K562 (cell line): ENCODE results near the gene CTSL. TPM values are rescaled to one million over a fixed set of nuclear protein-coding genes. Genes with fewer than 3 reads are reported as not detected.
A peak's percentile ranks its signal among the peaks of the same experiment; 100 is the strongest.

Source experiments
- ATAC-seq: fragments of 200-7000 bp; cut with Tn5 transposase; 3 replicates; pipeline ENCODE4 v1.9.1; 2020; ENCODE audit warnings: moderate library complexity
- BruUV-seq: library from RNA; stranded (reverse); fragments of 400-500 nt; replicated peaks from 2 replicates; lab custom pipeline; 2021; lab: Mats Ljungman, UMichigan
- CTCF ChIA-PET: fragments of 300-600 bp; formaldehyde crosslinking; extraction: SDS; loops from one replicate; lab custom pipeline; 2021; ENCODE audit warnings: low intra/inter-chr PET ratio; lab: Yijun Ruan, JAX
- POLR2A ChIA-PET: fragments of 300-600, 350-650 bp; sonication (Branson Sonifier 250); formaldehyde crosslinking; extraction: SDS; loops from one replicate; lab custom pipeline; 2021; ENCODE audit warnings: antibody characterized with exemption, inconsistent platforms; lab: Yijun Ruan, JAX
- DNase-seq, 4 experiments: peaks; one replicate each; pipeline versions ENCODE4 v3.0.0 to v3.0.0-alpha.2; 2011 to 2018; ENCODE audit warnings: low spot score in 3 of 4, mixed read lengths in 3 of 4; ENCODE audit errors: extremely low read depth in 1 of 4
- FAIRE-seq: peaks from 2 replicates; lab custom pipeline; 2011; peaks lifted over from hg19 to GRCh38; lab: Jason Lieb, UNC
- H2AFZ ChIP-seq: 2 replicates; pipeline ENCODE4 v1.6.0; 2011; ENCODE audit warnings: low read depth, low read length, control low read depth, inconsistent platforms
- H3K27ac ChIP-seq: fragments of 200-600 bp; 3 replicates; pipeline ENCODE4 v1.8.0; 2011; ENCODE audit warnings: low read depth, mild to moderate bottlenecking, control low read depth, inconsistent platforms, low read length, moderate library complexity, mixed read lengths; ENCODE audit errors: extremely low read depth
- H3K27me3 ChIP-seq, 2 experiments: fragments of 300-600 bp in 1 of 2; 2 replicates in 1 of 2; 3 replicates in 1 of 2; pipeline versions ENCODE4 v1.6.0 to v1.8.0; 2011; ENCODE audit warnings: inconsistent platforms in 2 of 2, low read length in 2 of 2, mild to moderate bottlenecking in 1 of 2, mixed read lengths in 1 of 2, moderate library complexity in 1 of 2; ENCODE audit not compliant: control insufficient read depth in 2 of 2, insufficient read depth in 2 of 2
- H3K36me3 ChIP-seq: fragments of 300-600 bp; 3 replicates; pipeline ENCODE4 v1.8.0; 2011; ENCODE audit warnings: mild to moderate bottlenecking, low read length, inconsistent platforms; ENCODE audit not compliant: control insufficient read depth, insufficient read depth
- H3K4me1 ChIP-seq, 2 experiments: fragments of 200-600 bp in 1 of 2; replicated peaks in 1 of 2; 2 replicates in 1 of 2; 3 replicates in 1 of 2; pipeline versions ENCODE4 v1.5.1 to v1.8.0; 2011; ENCODE audit warnings: inconsistent platforms in 2 of 2, low read length in 2 of 2, mild to moderate bottlenecking in 1 of 2, mixed read lengths in 1 of 2, moderate library complexity in 1 of 2; ENCODE audit not compliant: control insufficient read depth in 2 of 2, insufficient read depth in 2 of 2
- H3K4me2 ChIP-seq: 2 replicates; pipeline ENCODE4 v1.6.1; 2011; ENCODE audit warnings: low read length, control low read depth, inconsistent platforms, mixed read lengths; ENCODE audit not compliant: insufficient read depth
- H3K4me3 ChIP-seq: fragments of 200-600 bp; sonication (generic), shearing (Covaris generic); 2 replicates; pipeline ENCODE4 v1.5.1; 2016; ENCODE audit warnings: control low read depth, inconsistent platforms
- H3K79me2 ChIP-seq: fragments of 200-600 bp; 3 replicates; pipeline ENCODE4 v1.8.0; 2011; ENCODE audit warnings: low read length, inconsistent platforms; ENCODE audit not compliant: control insufficient read depth, insufficient read depth
- H3K9ac ChIP-seq, 2 experiments: 2 replicates each; pipeline versions ENCODE4 v1.6.0 to v1.6.1; 2011; ENCODE audit warnings: low read depth in 2 of 2, low read length in 2 of 2, control low read depth in 1 of 2, inconsistent platforms in 1 of 2, mild to moderate bottlenecking in 1 of 2, mixed read lengths in 1 of 2; ENCODE audit not compliant: insufficient read depth in 1 of 2
- H3K9me1 ChIP-seq: one replicate; pipeline ENCODE4 v1.6.0; 2011; ENCODE audit warnings: inconsistent platforms, mild to moderate bottlenecking, low read length, moderate library complexity; ENCODE audit not compliant: control insufficient read depth, insufficient read depth
- H3K9me3 ChIP-seq: replicated peaks from 2 replicates; pipeline ENCODE4 v1.5.1; 2011; ENCODE audit warnings: low read depth, low read length, inconsistent platforms; ENCODE audit not compliant: control insufficient read depth, insufficient read depth
- H4K20me1 ChIP-seq: replicated peaks from 2 replicates; pipeline ENCODE4 v1.6.1; 2011; ENCODE audit warnings: low read length, inconsistent platforms, mixed read lengths; ENCODE audit not compliant: control insufficient read depth, insufficient read depth
- ATF7 ChIP-seq: fragments of 450-650 bp; IDR thresholded peaks from 2 replicates; pipeline ENCODE4 v1.7.1; 2014; ENCODE audit warnings: mild to moderate bottlenecking, moderate library complexity
- ERF ChIP-seq: fragments of 450-650 bp; formaldehyde crosslinking; IDR thresholded peaks from 2 replicates; pipeline ENCODE4 v1.4.0; 2020; ENCODE audit warnings: mild to moderate bottlenecking, mixed read lengths
- FOXK1 ChIP-seq: sonication (generic); formaldehyde crosslinking; IDR thresholded peaks from 2 replicates; pipeline ENCODE4 v1.8.0; 2022; ENCODE audit warnings: missing genetic modification reagents, mild to moderate bottlenecking, borderline replicate concordance
- MCM5 ChIP-seq: fragments of 450-650 bp; IDR thresholded peaks from 2 replicates; pipeline ENCODE4 v1.6.1; 2016; ENCODE audit warnings: low read depth
- MCM7 ChIP-seq, 2 experiments: fragments of 450-650 bp; IDR thresholded peaks; 2 replicates each; pipeline ENCODE4 v1.6.1; 2016 to 2018
- MECOM ChIP-seq: fragments of 250-450 bp; sonication (Bioruptor Pico); IDR thresholded peaks from 2 replicates; pipeline ENCODE4 v1.8.0; 2022; ENCODE audit warnings: inconsistent platforms
- MTA2 ChIP-seq: fragments of 450-650 bp; IDR thresholded peaks from 2 replicates; pipeline ENCODE4 v1.6.1; 2016; ENCODE audit warnings: low read depth
- NFYB ChIP-seq: IDR thresholded peaks from 2 replicates; pipeline ENCODE4 v1.6.1; 2011; ENCODE audit warnings: mild to moderate bottlenecking, moderate library complexity; ENCODE audit not compliant: insufficient read length; ENCODE audit errors: extremely low read depth
- NONO ChIP-seq, 2 experiments: fragments of 200-400 bp in 1 of 2; fragments of 450-650 bp in 1 of 2; formaldehyde crosslinking in 1 of 2; IDR thresholded peaks; 2 replicates each; pipeline ENCODE4 v1.6.1; 2017; ENCODE audit warnings: low read depth in 2 of 2, mild to moderate bottlenecking in 2 of 2, moderate library complexity in 2 of 2, low read length in 1 of 2
- SNRNP70 ChIP-seq: fragments of 200-400 bp; formaldehyde crosslinking; optimal IDR thresholded peaks from 2 replicates; pipeline ENCODE3; 2017; ENCODE audit warnings: low read depth, low read length
- ZNF12 ChIP-seq: sonication (generic); formaldehyde crosslinking; IDR thresholded peaks from 2 replicates; pipeline ENCODE4 v1.4.0; 2020; ENCODE audit warnings: mild to moderate bottlenecking, missing genetic modification reagents
- ZNF124 ChIP-seq: sonication (generic); formaldehyde crosslinking; IDR thresholded peaks from 2 replicates; pipeline ENCODE4 v1.8.1; 2022; ENCODE audit warnings: missing genetic modification reagents
- ZNF212 ChIP-seq: fragments of 450-650 bp; formaldehyde crosslinking; IDR thresholded peaks from 2 replicates; pipeline ENCODE4 v1.4.0; 2020; ENCODE audit warnings: mild to moderate bottlenecking
- ZNF224 ChIP-seq: sonication (generic); formaldehyde crosslinking; IDR thresholded peaks from 2 replicates; pipeline ENCODE4 v1.8.0; 2022; ENCODE audit warnings: mild to moderate bottlenecking, missing genetic modification reagents
- ZNF324 ChIP-seq: fragments of 250-450 bp; sonication (Bioruptor Pico); IDR thresholded peaks from 2 replicates; pipeline ENCODE4 v1.4.0; 2020; ENCODE audit warnings: mild to moderate bottlenecking
- ZNF354B ChIP-seq: fragments of 250-450 bp; sonication (Bioruptor Pico); IDR thresholded peaks from 2 replicates; pipeline ENCODE4 v1.4.0; 2020
- ZNF707 ChIP-seq: fragments of 250-450 bp; sonication (Bioruptor Pico); conservative IDR thresholded peaks from 2 replicates; pipeline ENCODE4 v1.8.0; 2022; ENCODE audit warnings: inconsistent platforms, mild to moderate bottlenecking, moderate library complexity
- WGBS: fragments of 100-300 bp; shearing (Covaris generic); methylation state at CpG from one replicate; pipeline ENCODE4 v1.1.6; 2016; ENCODE audit warnings: low coverage, mixed read lengths; ENCODE audit not compliant: insufficient coverage; ENCODE audit errors: missing lambda C conversion rate; 5-methylcytosine and 5-hydroxymethylcytosine counted together
- in situ Hi-C: fragments of 300-500 bp; cut with MboI; formaldehyde crosslinking; loops from 4 replicates; pipeline ENCODE4 v1.15.0; 2018; ENCODE audit warnings: inconsistent platforms, mixed read lengths
- intact Hi-C: fragments of 100-400 bp; cut with micrococcal nuclease; formaldehyde crosslinking; loops from 2 replicates; pipeline ENCODE4 v1.14.2; 2022
- polyA plus RNA-seq, 8 experiments: library from polyadenylated mRNA; depleted of rRNA in 4 of 8; stranded (reverse) in 5 of 8; unstranded in 3 of 8; fragments of >200 nt; fragmentation: Nextera tagmentation in 2 of 8; fragmentation: Illumina TruSeq in 1 of 8; extraction: Ambion mirVana in 2 of 8; extraction: Trizol in 1 of 8; gene quantifications; 2 replicates each; pipeline versions ENCODE4 v1.2.1 to v1.2.3, GENCODE V29; 2011 to 2014; ENCODE audit warnings: inconsistent platforms in 1 of 8, missing spikeins in 1 of 8
- total RNA-seq, 7 experiments: library from RNA; depleted of rRNA in 6 of 7; stranded (reverse); fragments of >200 nt in 6 of 7; fragmentation: Illumina TruSeq in 2 of 7; extraction: Trizol in 2 of 7; gene quantifications; 2 replicates each; pipeline versions ENCODE4 v1.2.1 to v1.2.3, GENCODE V29; 2011 to 2021; ENCODE audit warnings: low replicate concordance in 1 of 7
- TF ChIP-seq, protein P1 (sequence below): fragments of 250-450 bp; sonication (Bioruptor Pico); IDR thresholded peaks from 2 replicates; pipeline ENCODE4 v1.5.0; 2021
- TF ChIP-seq, protein P2 (sequence below): fragments of 250-450 bp; sonication (Bioruptor Pico); IDR thresholded peaks from 2 replicates; pipeline ENCODE4 v1.8.0; 2022; ENCODE audit warnings: moderate library complexity, mild to moderate bottlenecking, inconsistent platforms

Gene CTSL
- total and polyA plus RNA-seq, 9 of the 15 experiments (the other 6 are each of a cell fraction or from before 2014, with no cell fraction given): 55.9 to 165 (median 93.7) TPM

DNA sequence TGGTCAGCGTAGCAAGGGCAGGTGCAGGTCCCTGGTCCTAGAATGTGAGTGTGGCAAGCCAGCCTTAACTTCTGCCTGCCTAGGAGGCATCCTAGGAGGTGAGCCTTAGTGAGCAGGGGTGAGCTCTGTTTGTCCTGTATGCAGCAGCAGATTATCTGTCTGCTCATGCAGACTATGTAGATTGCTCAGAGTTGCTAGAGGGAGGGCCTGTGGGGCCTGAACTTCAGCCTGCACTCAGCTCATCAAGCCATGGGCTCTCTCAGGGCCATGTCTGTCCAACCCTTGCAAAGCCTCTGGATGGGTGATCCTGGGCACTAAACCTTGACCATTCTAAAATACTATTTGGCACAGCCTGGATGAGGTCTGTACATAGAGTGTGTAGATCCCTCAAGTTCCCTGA is 8.5 kb upstream of the CTSL start:
- DNase-seq: peak in 1 of 4 experiments; percentile 16
- no peak overlapping the region for H3K4me3 ChIP-seq
- H3K9me1 ChIP-seq: peaks cover 3% of the 10 kb centered on the region
- TF ChIP-seq MTA2 (no peak), ERF (no peak), FOXK1 (no peak), ZNF224 (CRISPR knock-in tag) (no peak), MECOM (no peak), MCM5 (no peak), ZNF12 (CRISPR knock-in tag) (no peak), SNRNP70 (no peak), ZNF124 (CRISPR knock-in tag) (no peak), ZNF354B (no peak), MCM7 (IDR thresholded peaks at IDR 0.05) (no peak), ATF7 (no peak), ZNF212 (no peak), ZNF707 (CRISPR knock-in tag) (no peak), ZNF324 (CRISPR knock-in tag) (no peak), NFYB (no peak), NONO (IDR thresholded peaks at IDR 0.05; ENCODE audit: low read depth in 2 of 2, low read length in 1 of 2) (no peak)
- TF ChIP-seq, protein P1, sequence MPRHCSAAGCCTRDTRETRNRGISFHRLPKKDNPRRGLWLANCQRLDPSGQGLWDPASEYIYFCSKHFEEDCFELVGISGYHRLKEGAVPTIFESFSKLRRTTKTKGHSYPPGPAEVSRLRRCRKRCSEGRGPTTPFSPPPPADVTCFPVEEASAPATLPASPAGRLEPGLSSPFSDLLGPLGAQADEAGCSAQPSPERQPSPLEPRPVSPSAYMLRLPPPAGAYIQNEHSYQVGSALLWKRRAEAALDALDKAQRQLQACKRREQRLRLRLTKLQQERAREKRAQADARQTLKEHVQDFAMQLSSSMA (CRISPR knock-in tag): no peak
- TF ChIP-seq, protein P2, sequence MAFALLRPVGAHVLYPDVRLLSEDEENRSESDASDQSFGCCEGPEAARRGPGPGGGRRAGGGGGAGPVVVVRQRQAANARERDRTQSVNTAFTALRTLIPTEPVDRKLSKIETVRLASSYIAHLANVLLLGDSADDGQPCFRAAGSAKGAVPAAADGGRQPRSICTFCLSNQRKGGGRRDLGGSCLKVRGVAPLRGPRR (CRISPR knock-in tag): no peak
- TF ChIP-seq, all 486 proteins: peak for 0
- Histone ChIP-seq H4K20me1 (no peaks in the 10 kb centered on the region), H3K4me1 (peaks cover 14 to 41% of the 10 kb centered on the region in 2 experiments; a peak in 4 of 5 replicates), H3K9me3 (no peaks in the 10 kb centered on the region), H3K4me2 (no peak overlapping the region), H3K9ac (no peak overlapping the region), H3K36me3 (no peaks in the 10 kb centered on the region; the same call in 2 of the 3 replicates), H3K27ac (no peak overlapping the region), H3K27me3 (no peaks in the 10 kb centered on the region), H3K79me2 (no peaks in the 10 kb centered on the region), H2AFZ (no peak overlapping the region)
- no peak for FAIRE-seq
- 67% methylated on average over 1 of the region's 1 CpG for WGBS
- peak; percentile 34 for ATAC-seq
- CTCF ChIA-PET: no interaction called here
- in situ Hi-C loops (no loop called here), intact Hi-C loops (no loop called here)
- no TSS peak for BruUV-seq
- POLR2A ChIA-PET: interaction anchor here (0.7 to 1.6 kb wide), 2 partner anchors 7 to 9 kb away, joined by 3 to 6 read pairs; partner anchors contain the start of gene CTSL
